H9 (cell line): ENCODE results near the gene ITK. TPM values are rescaled to one million over a fixed set of nuclear protein-coding genes. Genes with fewer than 3 reads are reported as not detected.

Source experiments
- DNase-seq: peaks from one replicate; pipeline ENCODE4 v3.0.0-alpha.2; 2017
- H2AFZ ChIP-seq: one replicate; pipeline ENCODE4 v1.6.1; 2013; ENCODE audit warnings: mild to moderate bottlenecking, low read length, control low read depth, moderate library complexity
- H2AK5ac ChIP-seq: 2 replicates; pipeline ENCODE4 v1.6.1; 2013; ENCODE audit warnings: low read length, control low read depth, mixed read lengths; ENCODE audit not compliant: insufficient read length
- H2BK120ac ChIP-seq: one replicate; pipeline ENCODE4 v1.6.1; 2013; ENCODE audit warnings: low read depth, mild to moderate bottlenecking, low read length, control low read depth, inconsistent platforms; ENCODE audit not compliant: poor library complexity, severe bottlenecking
- H2BK12ac ChIP-seq: 2 replicates; pipeline ENCODE4 v1.6.1; 2013; ENCODE audit warnings: low read length, control low read depth, mixed read lengths, low read depth; ENCODE audit not compliant: insufficient read length
- H2BK15ac ChIP-seq: 2 replicates; pipeline ENCODE4 v1.6.1; 2013; ENCODE audit warnings: low read depth, low read length, control low read depth
- H2BK20ac ChIP-seq: one replicate; pipeline ENCODE4 v1.6.1; 2013; ENCODE audit warnings: low read depth, mild to moderate bottlenecking, low read length, control low read depth, inconsistent platforms; ENCODE audit not compliant: poor library complexity, severe bottlenecking
- H2BK5ac ChIP-seq: 2 replicates; pipeline ENCODE4 v1.6.1; 2013; ENCODE audit warnings: low read length, control low read depth, mixed read lengths; ENCODE audit not compliant: insufficient read length
- H3K14ac ChIP-seq: 2 replicates; pipeline ENCODE4 v1.6.1; 2013; ENCODE audit warnings: low read length, control low read depth; ENCODE audit not compliant: insufficient read depth
- H3K18ac ChIP-seq: 2 replicates; pipeline ENCODE4 v1.6.1; 2013; ENCODE audit warnings: low read depth, mild to moderate bottlenecking, mixed read lengths, low read length, control low read depth; ENCODE audit not compliant: insufficient read length
- H3K23ac ChIP-seq: 2 replicates; pipeline ENCODE4 v1.6.1; 2013; ENCODE audit warnings: low read length, control low read depth, mixed read lengths, low read depth; ENCODE audit not compliant: insufficient read length
- H3K23me2 ChIP-seq: 2 replicates; pipeline ENCODE4 v1.6.1; 2013; ENCODE audit warnings: low read depth, mild to moderate bottlenecking, mixed read lengths, low read length, control low read depth; ENCODE audit not compliant: insufficient read length, poor library complexity, severe bottlenecking
- H3K27ac ChIP-seq: 2 replicates; pipeline ENCODE4 v1.5.1; 2013; ENCODE audit warnings: low read length, control low read depth, mixed read lengths, low read depth; ENCODE audit not compliant: insufficient read length
- H3K27me3 ChIP-seq: 2 replicates; pipeline ENCODE4 v1.6.1; 2013; ENCODE audit warnings: low read length, control low read depth, inconsistent platforms; ENCODE audit not compliant: insufficient read depth
- H3K4ac ChIP-seq: 2 replicates; pipeline ENCODE4 v1.6.1; 2013; ENCODE audit warnings: low read depth, mild to moderate bottlenecking, control low read depth, inconsistent platforms, low read length, moderate library complexity
- H3K4me1 ChIP-seq: 2 replicates; pipeline ENCODE4 v1.6.1; 2013; ENCODE audit warnings: low read length, control low read depth, inconsistent platforms; ENCODE audit not compliant: insufficient read depth
- H3K4me2 ChIP-seq: 2 replicates; pipeline ENCODE4 v1.6.1; 2013; ENCODE audit warnings: low read length, control low read depth, mixed read lengths; ENCODE audit not compliant: insufficient read length, insufficient read depth
- H3K56ac ChIP-seq: 2 replicates; pipeline ENCODE4 v1.6.1; 2013; ENCODE audit warnings: low read depth, mild to moderate bottlenecking, mixed read lengths, low read length, control low read depth; ENCODE audit not compliant: insufficient read length
- H3K79me1 ChIP-seq: 2 replicates; pipeline ENCODE4 v1.6.1; 2013; ENCODE audit warnings: low read depth, mild to moderate bottlenecking, moderate library complexity, low read length, control low read depth, inconsistent platforms; ENCODE audit not compliant: insufficient read depth, poor library complexity, severe bottlenecking
- H3K79me2 ChIP-seq: 2 replicates; pipeline ENCODE4 v1.6.1; 2013; ENCODE audit warnings: low read length, control low read depth, inconsistent platforms; ENCODE audit not compliant: insufficient read depth
- H3K9ac ChIP-seq: 2 replicates; pipeline ENCODE4 v1.6.1; 2013; ENCODE audit warnings: low read length, control low read depth, mixed read lengths; ENCODE audit not compliant: insufficient read length; ENCODE audit errors: extremely low read depth
- H3K9me3 ChIP-seq: one replicate; pipeline ENCODE4 v1.6.1; 2013; ENCODE audit warnings: low read depth, low read length, inconsistent platforms; ENCODE audit not compliant: control insufficient read depth
- H3T11ph ChIP-seq: one replicate; pipeline ENCODE4 v1.6.1; 2013; ENCODE audit warnings: mild to moderate bottlenecking, low read length, control low read depth, inconsistent platforms
- H4K20me1 ChIP-seq: one replicate; pipeline ENCODE4 v1.6.1; 2013; ENCODE audit not compliant: control insufficient read depth, insufficient read length, insufficient read depth
- H4K5ac ChIP-seq: 2 replicates; pipeline ENCODE4 v1.6.1; 2013; ENCODE audit warnings: low read depth, mild to moderate bottlenecking, mixed read lengths, low read length, control low read depth; ENCODE audit not compliant: insufficient read length
- H4K8ac ChIP-seq: replicated peaks from 2 replicates; pipeline ENCODE4 v1.6.1; 2013; ENCODE audit warnings: low read length, control low read depth, mixed read lengths, low read depth; ENCODE audit not compliant: insufficient read length
- H4K91ac ChIP-seq: 2 replicates; pipeline ENCODE4 v1.6.1; 2013; ENCODE audit warnings: low read depth, mild to moderate bottlenecking, moderate library complexity, mixed read lengths, low read length, control low read depth; ENCODE audit not compliant: insufficient read length
- H3K27ac Mint-ChIP-seq, 3 experiments: 2 replicates in 2 of 3; 3 replicates in 1 of 3; pipeline ENCODE4 v1.8.0; 2020 to 2021; ENCODE audit warnings: mixed read lengths in 3 of 3, mild to moderate bottlenecking in 1 of 3, moderate library complexity in 1 of 3
- H3K27me3 Mint-ChIP-seq: 2 replicates; pipeline ENCODE4 v1.8.0; 2021; ENCODE audit warnings: low read depth, mild to moderate bottlenecking, moderate library complexity, mixed read lengths
- H3K36me3 Mint-ChIP-seq, 3 experiments: 2 replicates in 2 of 3; 3 replicates in 1 of 3; pipeline ENCODE4 v1.8.0; 2020 to 2021; ENCODE audit warnings: low read depth in 3 of 3, mixed read lengths in 3 of 3; ENCODE audit not compliant: insufficient read depth in 1 of 3
- H3K4me1 Mint-ChIP-seq, 2 experiments: 2 replicates each; pipeline ENCODE4 v1.8.0; 2020; ENCODE audit warnings: mixed read lengths in 2 of 2
- H3K4me3 Mint-ChIP-seq, 2 experiments: 2 replicates in 1 of 2; 3 replicates in 1 of 2; pipeline ENCODE4 v1.8.0; 2020 to 2021; ENCODE audit warnings: mild to moderate bottlenecking in 2 of 2, mixed read lengths in 2 of 2, moderate library complexity in 1 of 2
- H3K9me3 Mint-ChIP-seq, 2 experiments: 2 replicates in 1 of 2; 3 replicates in 1 of 2; pipeline ENCODE4 v1.8.0; 2020; ENCODE audit warnings: mild to moderate bottlenecking in 2 of 2, mixed read lengths in 2 of 2, moderate library complexity in 1 of 2
- CTCF ChIP-seq: fragments of 200-600 bp; sonication (generic); conservative IDR thresholded peaks from 3 replicates; pipeline ENCODE4 v1.8.0; 2021; ENCODE audit warnings: antibody characterized with exemption, mild to moderate bottlenecking
- WGBS: extraction: QIAGEN DNeasy Blood & Tissue Kit; methylation state at CpG from one replicate; pipeline ENCODE4 v1.1.7; 2013; ENCODE audit warnings: missing lambda C conversion rate, low lambda C conversion rate, mixed read lengths; ENCODE audit not compliant: insufficient read length; ENCODE audit errors: extremely low coverage; 5-methylcytosine and 5-hydroxymethylcytosine counted together
- total RNA-seq: library from RNA; stranded (reverse); gene quantifications from 2 replicates; pipeline ENCODE4 v1.2.1, GENCODE V29; 2021

Gene ITK
- total RNA-seq, 1 experiment from 2014 or later: 0.22 TPM

DNA sequence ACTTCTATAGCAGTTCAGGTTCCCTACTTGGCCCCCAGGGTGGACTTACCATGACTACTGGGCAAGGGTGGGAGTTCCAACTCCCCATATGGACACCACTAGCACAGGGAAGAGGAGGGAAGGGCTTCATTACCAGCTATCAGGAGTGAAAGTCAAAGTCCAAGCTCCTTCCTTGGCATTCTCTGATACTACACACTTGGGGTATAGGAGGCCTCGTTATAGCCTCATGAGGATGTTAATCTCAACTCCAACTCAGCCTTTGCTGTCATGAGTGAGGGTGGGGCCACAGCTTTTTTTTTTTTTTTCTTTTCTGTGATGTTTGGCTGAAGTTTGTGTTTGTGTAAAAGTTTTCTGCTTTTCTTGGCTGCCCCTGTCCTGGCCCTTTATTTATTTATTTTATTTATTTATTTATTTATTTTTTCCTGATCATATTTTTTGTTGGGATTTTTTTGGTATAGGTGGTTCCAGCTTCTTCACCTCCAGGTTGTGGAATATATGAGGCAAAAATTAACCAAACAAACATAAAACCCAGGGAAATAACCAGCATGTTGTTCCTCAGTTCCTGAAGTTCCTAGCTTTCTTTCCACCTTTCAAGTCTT lies 23.2 kb upstream of the ITK start:
- Histone ChIP-seq H3K56ac (no peak overlapping the region), H3K79me1 (no peaks in the 10 kb centered on the region), H3K4me1 (no peaks in the 10 kb centered on the region), H3K23ac (no peak overlapping the region), H3K4ac (no peak overlapping the region), H3K9ac (no peak overlapping the region), H2BK12ac (no peak overlapping the region), H3K27me3 (no peaks in the 10 kb centered on the region), H2BK20ac (no peak overlapping the region), H3K79me2 (no peaks in the 10 kb centered on the region), H3K27ac (no peak overlapping the region), H4K5ac (no peak overlapping the region), H2BK5ac (no peak overlapping the region), H4K91ac (no peak overlapping the region), H3K23me2 (no peaks in the 10 kb centered on the region), H4K20me1 (no peaks in the 10 kb centered on the region), H3K14ac (no peak overlapping the region), H2AK5ac (no peak overlapping the region), H2BK15ac (no peak overlapping the region), H2BK120ac (no peak overlapping the region), H3K18ac (no peak overlapping the region), H3K4me2 (no peak overlapping the region), H4K8ac (no peak overlapping the region), H3T11ph (no peak overlapping the region), H2AFZ (no peak overlapping the region), H3K9me3 (no peaks in the 10 kb centered on the region)
- Mint-ChIP-seq H3K36me3 (no peaks in the 10 kb centered on the region), H3K27ac (no peak overlapping the region), H3K27me3 (no peaks in the 10 kb centered on the region; the same call in 1 of the 2 replicates), H3K9me3 (no peaks in the 10 kb centered on the region), H3K4me1 (no peaks in the 10 kb centered on the region), H3K4me3 (no peak overlapping the region)
- whole genome bisulfite sequencing: no CpG with 5 or more reads among the region's 1 CpG
- DNase-seq: no peak
- no peak for TF ChIP-seq CTCF
